CD4-positive, alpha-beta T cell treated with Interleukin-15 for 1 hour (primary cell): ENCODE data around the gene ZNF580.

Source experiments
- DNase-seq: peaks from one replicate; pipeline ENCODE4 v3.0.0-alpha.2; 2020

The ZNF580 gene

GRCh38 chr19:55679343-55680257, 38.8 kb downstream of the ZNF580 start:
- DNase-seq: no peak

GRCh38 chr19:55680339-55681130, 39.7 kb downstream of the ZNF580 start:
- no peak for DNase-seq

- DNase-seq: no peak
These were observed 40.6 kb downstream of the ZNF580 start for GRCh38 chr19:55681131-55682092.

GRCh38 chr19:55683449-55684261, 42.9 kb downstream of the ZNF580 start:
- DNase-seq: no peak

GRCh38 chr19:55684946-55685681, 44.3 kb downstream of the ZNF580 start:
- DNase-seq: no peak

GRCh38 chr19:55685776-55686175, 45.0 kb downstream of the ZNF580 start:
- no peak for DNase-seq

GRCh38 chr19:55686311-55687050, 45.7 kb downstream of the ZNF580 start:
- DNase-seq: no peak

GRCh38 chr19:55687281-55688201, 46.7 kb downstream of the ZNF580 start:
- DNase-seq: no peak

GRCh38 chr19:55688422-55689218, 47.8 kb downstream of the ZNF580 start:
- DNase-seq: no peak

- DNase-seq: no peak
These were observed 48.8 kb downstream of the ZNF580 start for GRCh38 chr19:55689411-55690108.

GRCh38 chr19:55690109-55690768, 49.4 kb downstream of the ZNF580 start:
- DNase-seq: no peak

- DNase-seq: no peak
These were observed 50.2 kb downstream of the ZNF580 start for GRCh38 chr19:55690769-55691545.

GRCh38 chr19:55691561-55692481, 51.0 kb downstream of the ZNF580 start:
- no peak for DNase-seq

- DNase-seq: no peak
These were observed 51.9 kb downstream of the ZNF580 start for GRCh38 chr19:55692681-55693081.
